Activated T-cell treated with anti-CD3 and anti-CD28 coated beads, Interleukin-2, amount 50 U/mL, for 72 hours (primary cell): ENCODE results near the gene TNNT3. TPM values are rescaled to one million over a fixed set of nuclear protein-coding genes. Genes with fewer than 3 reads are reported as not detected.

ENCODE experiments used
- ATAC-seq, 2 donors: fragments of 150-1000 bp; cut with Tn5 transposase; replicated peaks in 1 of 2; 2 replicates each; pipeline ENCODE4 v1.10.0; 2021; ENCODE audit warnings: moderate library complexity in 2 of 2, mild to moderate bottlenecking in 1 of 2
- DNase-seq, 2 donors: peaks; one replicate each; pipeline ENCODE4 v3.0.0; 2021 to 2022; ENCODE audit warnings: mixed read lengths in 1 of 2
- H3K27ac Mint-ChIP-seq: one replicate; pipeline ENCODE4 v1.8.0; 2022; ENCODE audit warnings: mild to moderate bottlenecking, moderate library complexity, mixed read lengths
- H3K27me3 Mint-ChIP-seq: one replicate; pipeline ENCODE4 v1.8.0; 2022; ENCODE audit warnings: low read depth, mixed read lengths
- H3K36me3 Mint-ChIP-seq, 2 donors: one replicate each; pipeline ENCODE4 v1.8.0; 2022; ENCODE audit warnings: mixed read lengths in 2 of 2, mild to moderate bottlenecking in 1 of 2; ENCODE audit not compliant: insufficient read depth in 2 of 2
- H3K4me1 Mint-ChIP-seq: one replicate; pipeline ENCODE4 v1.8.0; 2022; ENCODE audit warnings: low read depth, mixed read lengths
- H3K4me3 Mint-ChIP-seq, 2 donors: one replicate each; pipeline ENCODE4 v1.8.0; 2022; ENCODE audit warnings: mild to moderate bottlenecking in 2 of 2, mixed read lengths in 2 of 2, moderate library complexity in 2 of 2
- H3K9me3 Mint-ChIP-seq, 2 donors: one replicate each; pipeline ENCODE4 v1.8.0; 2022; ENCODE audit warnings: mixed read lengths in 2 of 2
- total RNA-seq, 2 donors: library from RNA; stranded (reverse); gene quantifications; one replicate each; pipeline ENCODE4 v1.2.3, GENCODE V29; 2022

Gene TNNT3
- total RNA-seq, 2 donors from 2014 or later, result 5.6 to 15.5 TPM

DNA sequence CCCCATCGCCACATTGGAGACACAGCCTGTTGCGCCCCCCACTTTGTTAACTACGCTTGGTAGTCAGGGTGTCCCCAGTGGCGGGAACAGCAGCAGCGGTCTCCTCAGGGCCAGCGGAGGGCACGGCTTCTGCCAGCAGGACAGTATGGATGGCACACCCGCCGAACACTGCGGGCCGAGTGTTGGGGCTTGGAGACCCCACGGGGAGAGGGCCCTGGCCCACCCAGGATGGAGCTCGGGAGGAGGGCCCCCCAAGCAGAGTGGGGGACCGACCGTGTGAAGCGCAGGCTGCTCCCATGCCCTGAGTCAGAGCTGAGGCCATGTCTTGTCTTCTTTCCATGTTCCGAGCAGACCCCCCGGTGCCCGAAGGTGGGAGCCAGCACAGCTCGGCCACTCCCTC lies 45.5 kb downstream of the TNNT3 start:
- no peak overlapping the region for H3K27ac Mint-ChIP-seq
- no peaks in the 10 kb centered on the region for H3K36me3 Mint-ChIP-seq
- H3K4me1 Mint-ChIP-seq, result no peaks in the 10 kb centered on the region
- H3K9me3 Mint-ChIP-seq, result no peaks in the 10 kb centered on the region
- no peaks in the 10 kb centered on the region for H3K27me3 Mint-ChIP-seq
- no peak overlapping the region for H3K4me3 Mint-ChIP-seq
- DNase-seq, result no peak
- ATAC-seq, result no peak

DNA sequence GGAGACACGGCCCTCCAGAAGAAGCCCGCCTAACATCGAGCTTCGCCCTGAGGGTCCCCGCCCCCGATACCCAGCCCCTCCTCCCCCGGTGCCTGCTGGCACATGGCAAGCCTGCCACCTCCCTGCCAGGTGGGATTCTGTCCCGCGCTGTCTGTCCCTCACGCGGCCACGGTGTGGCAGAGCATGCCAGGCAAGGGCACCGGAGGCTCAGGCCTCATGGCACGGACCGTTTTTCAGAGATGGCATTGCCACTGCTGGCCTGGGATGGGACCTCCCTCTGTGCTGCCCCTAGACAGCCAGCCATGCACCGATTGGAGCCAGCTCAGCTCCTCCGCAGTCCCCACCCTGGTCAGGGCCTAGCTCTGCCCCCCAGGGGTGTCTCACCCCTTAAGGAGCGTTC lies 47.0 kb downstream of the TNNT3 start:
- H3K4me1 Mint-ChIP-seq, result no peaks in the 10 kb centered on the region
- no peaks in the 10 kb centered on the region for H3K9me3 Mint-ChIP-seq
- no peak overlapping the region for H3K27ac Mint-ChIP-seq
- H3K4me3 Mint-ChIP-seq, result no peak overlapping the region
- ATAC-seq, result no peak
- no peak for DNase-seq
- H3K36me3 Mint-ChIP-seq, result no peaks in the 10 kb centered on the region
- no peaks in the 10 kb centered on the region for H3K27me3 Mint-ChIP-seq

DNA sequence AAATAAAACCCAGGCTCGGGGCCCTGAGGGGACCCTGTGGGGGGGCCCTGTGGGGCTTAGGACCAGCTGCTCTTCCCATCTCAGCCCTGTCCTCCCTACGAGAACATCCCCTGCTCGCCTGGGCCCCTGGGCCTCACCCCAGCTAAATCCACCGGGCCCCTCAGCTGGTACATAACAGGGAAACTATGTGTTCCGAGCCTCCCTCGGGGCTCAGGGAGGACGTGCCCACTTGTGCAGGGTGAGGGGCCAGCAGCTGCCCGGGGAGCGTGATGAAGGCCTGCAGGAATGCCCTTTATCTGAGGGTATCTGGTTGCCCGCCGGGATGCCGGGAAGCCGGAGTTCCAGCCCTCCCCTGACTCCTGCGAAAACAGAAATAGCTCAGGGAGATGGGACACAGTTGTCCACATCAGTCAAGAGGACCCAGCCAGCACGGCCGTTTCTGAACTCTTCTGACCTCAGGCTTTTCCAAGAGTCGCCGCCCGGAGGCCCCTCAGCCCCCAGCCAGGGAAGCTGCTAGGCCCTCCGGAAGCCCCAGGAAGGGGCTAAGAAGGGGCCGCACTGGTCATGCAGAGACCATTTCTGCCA lies 48.2 kb downstream of the TNNT3 start:
- H3K4me3 Mint-ChIP-seq, result no peak overlapping the region
- H3K4me1 Mint-ChIP-seq, result no peaks in the 10 kb centered on the region
- H3K9me3 Mint-ChIP-seq, result no peaks in the 10 kb centered on the region
- DNase-seq, result no peak
- H3K27me3 Mint-ChIP-seq, result no peaks in the 10 kb centered on the region
- H3K27ac Mint-ChIP-seq, result no peak overlapping the region
- H3K36me3 Mint-ChIP-seq, result no peaks in the 10 kb centered on the region
- ATAC-seq, result no peak

DNA sequence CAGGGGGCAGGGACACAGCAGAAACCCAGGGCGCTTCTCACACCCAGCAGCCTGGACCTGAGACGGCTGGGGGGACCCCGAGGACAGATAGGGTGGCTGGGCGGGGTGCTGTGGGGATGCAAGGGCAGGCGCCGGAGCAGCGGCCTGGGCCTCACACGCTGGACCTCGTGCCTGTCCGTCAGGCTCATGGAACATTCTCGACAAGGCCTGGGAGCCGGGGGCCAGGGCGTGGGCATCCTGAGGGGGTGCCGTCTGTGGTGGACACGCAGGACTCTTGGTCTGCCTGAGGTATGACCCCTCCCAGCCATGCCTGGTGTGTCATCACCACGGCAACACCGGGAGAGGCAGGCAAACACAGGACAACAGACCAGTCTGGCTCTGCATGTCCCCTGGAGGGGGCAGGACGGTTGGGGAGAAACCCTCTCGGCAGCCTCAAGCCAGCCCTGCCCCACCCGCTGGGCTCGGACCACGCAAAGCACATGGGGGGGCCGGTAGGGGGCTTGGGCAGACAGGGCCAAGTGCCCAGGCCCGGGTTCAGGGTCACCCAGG lies 49.0 kb downstream of the TNNT3 start:
- H3K27ac Mint-ChIP-seq, result no peak overlapping the region
- ATAC-seq (no peak), DNase-seq (no peak)
- H3K9me3 Mint-ChIP-seq, result no peaks in the 10 kb centered on the region
- H3K4me1 Mint-ChIP-seq, result no peaks in the 10 kb centered on the region
- H3K36me3 Mint-ChIP-seq, result no peaks in the 10 kb centered on the region
- no peak overlapping the region for H3K4me3 Mint-ChIP-seq
- H3K27me3 Mint-ChIP-seq, result no peaks in the 10 kb centered on the region

DNA sequence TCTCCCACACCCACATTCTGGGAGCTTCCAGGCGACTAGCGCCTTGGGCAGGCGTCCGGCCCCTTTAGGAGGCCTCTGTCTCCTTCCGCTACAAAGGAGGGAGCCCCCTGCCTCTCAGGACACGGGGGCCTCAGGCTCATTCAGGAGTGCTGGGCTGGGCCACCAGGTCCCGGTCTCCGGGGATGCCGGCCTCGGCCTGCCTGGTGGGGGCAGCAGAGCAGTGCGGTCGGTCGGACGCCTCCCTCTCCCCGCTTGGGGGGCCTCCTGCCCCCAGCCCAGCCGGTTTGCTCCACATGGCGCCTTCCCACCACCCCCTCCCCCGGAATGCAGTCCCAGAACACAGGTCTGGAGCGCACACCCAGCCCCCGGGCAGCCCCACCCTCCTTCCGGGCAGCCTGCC lies 49.5 kb downstream of the TNNT3 start:
- no peaks in the 10 kb centered on the region for H3K4me1 Mint-ChIP-seq
- no peaks in the 10 kb centered on the region for H3K36me3 Mint-ChIP-seq
- ATAC-seq (no peak), DNase-seq (no peak)
- no peaks in the 10 kb centered on the region for H3K9me3 Mint-ChIP-seq
- no peaks in the 10 kb centered on the region for H3K27me3 Mint-ChIP-seq
- no peak overlapping the region for H3K4me3 Mint-ChIP-seq
- no peak overlapping the region for H3K27ac Mint-ChIP-seq

DNA sequence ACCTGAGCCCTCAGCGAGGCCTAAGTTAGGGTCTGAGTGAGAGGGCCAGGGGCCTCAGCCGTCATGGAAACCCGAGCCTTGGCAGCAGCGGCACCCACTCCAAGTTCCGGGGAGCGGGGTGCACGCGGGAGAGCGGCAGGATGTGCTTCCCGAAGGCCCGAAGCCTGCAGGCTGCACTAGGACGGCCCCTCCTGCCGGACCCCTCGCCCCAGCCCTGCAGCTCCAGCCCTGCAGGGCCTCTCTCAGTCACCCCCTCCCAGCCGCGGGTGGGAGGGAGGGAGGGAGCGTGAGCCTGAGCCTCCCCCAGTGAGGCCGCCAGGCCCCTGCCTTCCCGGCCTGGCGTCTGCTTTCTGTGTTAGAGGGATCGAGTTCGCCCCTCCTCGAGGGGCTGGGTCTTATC lies 50.3 kb downstream of the TNNT3 start:
- ATAC-seq, result no peak
- no peaks in the 10 kb centered on the region for H3K36me3 Mint-ChIP-seq
- H3K27ac Mint-ChIP-seq, result no peak overlapping the region
- no peaks in the 10 kb centered on the region for H3K27me3 Mint-ChIP-seq
- no peak for DNase-seq
- H3K9me3 Mint-ChIP-seq, result no peaks in the 10 kb centered on the region
- no peaks in the 10 kb centered on the region for H3K4me1 Mint-ChIP-seq
- no peak overlapping the region for H3K4me3 Mint-ChIP-seq

DNA sequence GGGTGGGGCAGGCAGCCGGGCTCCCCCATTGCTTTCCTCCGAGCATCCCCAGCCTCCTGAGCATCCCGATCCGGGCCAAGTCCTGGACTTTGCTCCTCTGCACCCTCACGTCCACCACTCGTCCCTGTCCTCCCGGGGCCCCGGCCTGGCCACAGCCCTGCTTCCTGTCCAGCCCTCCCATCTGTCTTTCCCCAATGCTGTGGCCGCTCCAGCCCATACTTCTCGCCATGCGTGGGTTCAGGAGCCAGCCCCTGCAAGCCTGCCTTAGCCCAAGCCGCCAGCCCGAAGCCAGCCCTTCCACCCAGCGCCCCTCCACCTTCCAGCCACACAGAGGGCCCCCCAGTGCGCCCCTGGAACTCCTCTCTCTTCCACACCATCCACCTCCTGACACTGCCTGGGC lies 51.5 kb downstream of the TNNT3 start:
- no peak for DNase-seq
- ATAC-seq, result no peak
- Mint-ChIP-seq H3K9me3 (no peaks in the 10 kb centered on the region), H3K27me3 (no peaks in the 10 kb centered on the region), H3K36me3 (no peaks in the 10 kb centered on the region), H3K4me1 (no peaks in the 10 kb centered on the region), H3K27ac (no peak overlapping the region), H3K4me3 (no peak overlapping the region)

DNA sequence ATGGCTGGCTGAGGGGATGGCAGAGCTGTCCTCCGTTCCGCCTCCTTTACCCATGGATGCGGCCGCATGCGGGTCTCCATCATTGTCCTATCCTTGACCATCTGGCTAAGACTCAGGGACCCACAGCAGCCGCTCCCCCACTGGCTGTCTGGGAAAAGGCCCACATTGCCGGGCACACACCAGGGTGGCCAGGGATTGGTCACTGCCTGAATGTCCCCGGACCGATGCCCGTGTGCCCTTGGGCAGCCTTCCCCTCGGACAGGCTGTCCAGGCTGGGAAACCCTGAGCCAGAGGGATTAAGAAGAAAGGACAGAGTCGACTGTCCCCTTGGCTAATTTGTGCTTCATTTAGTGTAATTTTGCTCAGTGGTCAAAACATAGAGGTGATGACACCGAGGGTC lies 55.7 kb downstream of the TNNT3 start:
- Mint-ChIP-seq H3K4me1 (no peaks in the 10 kb centered on the region), H3K36me3 (no peaks in the 10 kb centered on the region), H3K27ac (no peak overlapping the region), H3K4me3 (no peak overlapping the region), H3K27me3 (no peaks in the 10 kb centered on the region), H3K9me3 (no peaks in the 10 kb centered on the region)
- ATAC-seq (no peak), DNase-seq (no peak)

DNA sequence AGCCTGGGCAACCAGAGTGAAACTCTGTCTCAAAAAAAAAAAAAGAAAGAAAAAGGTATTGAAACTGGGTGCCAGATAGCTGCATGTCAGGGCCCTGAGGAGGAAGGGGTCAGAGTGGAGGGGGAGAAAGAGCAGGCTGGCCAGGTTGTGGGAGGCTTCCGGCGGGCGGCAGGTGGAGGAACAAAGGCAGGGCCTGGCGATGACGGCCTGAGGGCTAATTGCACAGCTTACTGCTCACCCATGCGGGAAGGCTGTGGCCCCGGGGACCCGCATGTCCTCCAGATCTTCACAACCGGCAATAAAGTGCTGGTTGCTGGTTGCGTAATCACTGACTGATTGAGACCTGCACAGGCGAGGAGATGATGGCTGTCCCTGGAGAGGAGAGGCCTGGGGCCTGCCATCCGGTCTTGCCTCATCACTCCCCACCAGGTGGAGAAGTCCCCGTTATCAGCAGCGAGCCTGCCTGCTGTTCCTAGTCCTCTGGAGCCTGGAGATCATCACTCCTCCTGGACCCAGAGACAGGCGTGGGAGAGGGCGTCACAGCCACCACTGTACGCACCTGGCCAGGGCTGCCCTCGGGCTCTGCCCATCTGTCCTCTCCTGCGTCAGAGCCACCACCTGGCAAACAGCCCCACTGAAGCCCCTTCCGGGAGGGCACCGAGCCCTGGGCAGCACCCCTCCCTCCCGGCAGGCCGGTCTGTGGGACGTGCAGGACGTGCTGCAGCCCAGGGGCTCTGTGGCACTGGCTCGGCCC lies 59.4 kb downstream of the TNNT3 start:
- no peaks in the 10 kb centered on the region for H3K4me1 Mint-ChIP-seq
- ATAC-seq (no peak), DNase-seq (no peak)
- no peak overlapping the region for H3K27ac Mint-ChIP-seq
- no peak overlapping the region for H3K4me3 Mint-ChIP-seq
- H3K36me3 Mint-ChIP-seq, result no peaks in the 10 kb centered on the region
- no peaks in the 10 kb centered on the region for H3K9me3 Mint-ChIP-seq
- H3K27me3 Mint-ChIP-seq, result no peaks in the 10 kb centered on the region

DNA sequence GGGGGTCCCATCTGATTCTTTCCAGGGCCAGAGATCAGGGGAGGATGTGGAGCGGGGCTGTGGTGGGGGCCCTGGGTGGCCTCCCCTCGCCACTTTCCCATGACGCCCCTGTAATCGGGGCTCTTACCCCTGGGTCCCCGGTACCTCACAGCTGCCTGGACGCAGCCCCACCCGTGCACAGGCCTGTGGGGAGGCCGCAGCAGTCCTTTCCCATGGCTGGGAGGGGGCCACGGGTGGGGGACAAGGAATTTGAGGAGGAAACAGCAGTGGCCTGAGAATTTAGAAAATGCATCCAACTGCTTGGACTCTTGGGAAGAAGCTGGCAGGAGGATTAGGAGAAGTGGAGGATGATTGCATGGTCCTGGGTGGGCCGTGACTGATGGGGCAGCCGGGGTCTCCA lies 60.1 kb downstream of the TNNT3 start:
- ATAC-seq, result no peak
- no peaks in the 10 kb centered on the region for H3K36me3 Mint-ChIP-seq
- H3K9me3 Mint-ChIP-seq, result no peaks in the 10 kb centered on the region
- DNase-seq, result no peak
- no peaks in the 10 kb centered on the region for H3K4me1 Mint-ChIP-seq
- no peaks in the 10 kb centered on the region for H3K27me3 Mint-ChIP-seq
- no peak overlapping the region for H3K4me3 Mint-ChIP-seq
- H3K27ac Mint-ChIP-seq, result no peak overlapping the region

DNA sequence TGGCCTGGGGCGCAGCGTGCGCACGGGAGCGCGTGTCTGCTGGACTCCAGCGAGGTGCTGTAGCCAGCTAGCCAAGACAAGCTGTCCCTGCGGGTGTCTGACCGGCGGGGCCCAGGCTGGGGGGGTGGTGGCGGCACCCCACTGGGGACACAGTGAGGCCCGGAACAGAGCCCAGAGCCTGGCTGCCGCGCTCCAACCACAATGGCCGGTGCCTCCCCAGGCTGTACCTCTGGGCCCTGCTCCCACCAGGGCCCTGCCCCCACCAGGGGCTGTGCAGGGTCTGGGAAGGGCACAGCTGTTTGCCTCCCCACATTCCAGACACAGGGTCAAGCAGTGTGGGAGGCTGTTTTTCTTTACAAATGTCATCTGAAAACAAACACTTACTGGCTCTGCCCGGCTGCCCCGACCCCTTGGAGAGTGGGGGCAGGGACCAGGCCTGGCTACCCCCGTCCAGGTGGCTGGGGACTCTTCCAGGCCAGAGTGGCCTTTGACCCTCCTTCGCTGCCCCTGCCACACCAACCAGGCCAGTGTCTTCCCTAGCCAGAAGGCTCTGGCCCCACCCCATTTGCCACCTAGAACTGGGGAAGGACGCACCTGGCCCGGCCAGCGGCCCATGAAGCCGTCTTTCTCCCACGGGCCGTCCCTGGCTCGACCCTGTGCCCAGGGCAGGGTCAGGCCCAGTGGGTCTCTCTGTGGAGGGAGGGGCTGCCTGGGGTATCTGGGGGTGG lies 63.5 kb downstream of the TNNT3 start:
- H3K27me3 Mint-ChIP-seq, result no peaks in the 10 kb centered on the region
- no peak for ATAC-seq

DNA sequence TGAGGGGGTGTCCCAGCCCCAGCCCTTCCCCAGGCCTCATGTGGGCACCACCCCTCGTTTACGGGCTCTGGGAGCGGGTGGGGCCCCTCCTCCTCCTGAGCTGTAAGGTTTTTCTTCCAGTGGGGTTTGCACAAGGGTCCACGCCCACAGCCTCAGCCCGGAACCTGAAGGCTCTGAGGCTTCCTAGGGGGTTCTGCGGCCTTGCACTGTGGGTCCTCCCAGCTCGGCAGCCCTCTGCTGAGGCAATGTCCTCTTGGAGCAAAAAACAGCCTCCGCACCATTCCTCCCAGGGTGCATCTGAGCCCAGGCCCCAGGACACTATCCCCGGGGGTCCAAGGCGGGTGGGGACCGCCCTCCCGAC lies 64.1 kb downstream of the TNNT3 start:
- no peaks in the 10 kb centered on the region for H3K4me1 Mint-ChIP-seq
- H3K27ac Mint-ChIP-seq, result no peak overlapping the region
- no peaks in the 10 kb centered on the region for H3K9me3 Mint-ChIP-seq
- no peak for ATAC-seq
- no peaks in the 10 kb centered on the region for H3K36me3 Mint-ChIP-seq
- no peaks in the 10 kb centered on the region for H3K27me3 Mint-ChIP-seq
- H3K4me3 Mint-ChIP-seq, result no peak overlapping the region
- no peak for DNase-seq

More for the DNA sequence above, 63.5 kb downstream of the TNNT3 start:
- no peak overlapping the region for H3K27ac Mint-ChIP-seq
- no peaks in the 10 kb centered on the region for H3K36me3 Mint-ChIP-seq
- H3K4me3 Mint-ChIP-seq, result no peak overlapping the region
- no peaks in the 10 kb centered on the region for H3K9me3 Mint-ChIP-seq
- DNase-seq, result no peak
- no peaks in the 10 kb centered on the region for H3K4me1 Mint-ChIP-seq

DNA sequence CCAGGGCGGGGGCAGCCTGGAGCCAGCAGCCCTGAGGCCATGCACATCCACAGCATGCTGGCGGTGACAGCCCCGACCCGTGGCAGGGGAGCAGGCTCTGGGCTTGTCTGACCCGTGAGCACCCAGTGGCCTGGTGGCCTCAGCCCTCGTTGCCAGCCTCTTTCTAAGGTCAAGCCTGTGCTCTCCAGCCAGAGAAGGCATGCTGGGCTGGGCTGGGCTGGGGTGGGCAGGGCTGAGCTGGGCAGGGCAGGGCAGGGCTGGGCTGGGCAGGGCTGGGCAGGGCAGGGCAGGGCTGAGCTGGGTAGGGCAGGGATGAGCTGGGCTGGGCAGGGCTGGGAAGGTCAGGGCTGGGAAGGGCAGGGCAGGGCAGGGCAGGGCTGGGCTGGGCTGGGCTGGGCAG lies 67.5 kb downstream of the TNNT3 start:
- no peak overlapping the region for H3K27ac Mint-ChIP-seq
- no peaks in the 10 kb centered on the region for H3K27me3 Mint-ChIP-seq
- DNase-seq, result no peak
- no peaks in the 10 kb centered on the region for H3K4me1 Mint-ChIP-seq
- H3K36me3 Mint-ChIP-seq, result no peaks in the 10 kb centered on the region
- ATAC-seq, result no peak
- H3K9me3 Mint-ChIP-seq, result no peaks in the 10 kb centered on the region
- H3K4me3 Mint-ChIP-seq, result no peak overlapping the region
